K562 (cell line): ENCODE measurements around the gene ZNF581. TPM values are rescaled to one million over a fixed set of nuclear protein-coding genes. Genes with fewer than 3 reads are reported as not detected.

Experiments used
- CTBP1 ChIP-seq: fragments of 450-650 bp; IDR thresholded peaks from 2 replicates; pipeline ENCODE4 v1.6.1; 2016; ENCODE audit warnings: borderline replicate concordance
- LCOR ChIP-seq: sonication (generic); formaldehyde crosslinking; IDR thresholded peaks from 2 replicates; pipeline ENCODE4 v1.8.0; 2022; ENCODE audit warnings: mild to moderate bottlenecking, missing genetic modification reagents
- MAZ ChIP-seq, 2 experiments: fragments of 450-650 bp in 1 of 2; sonication (generic) in 1 of 2; formaldehyde crosslinking; IDR thresholded peaks in 1 of 2; conservative IDR thresholded peaks in 1 of 2; 2 replicates each; pipeline versions ENCODE4 v1.4.0 to v1.5.0; 2020; ENCODE audit warnings: mild to moderate bottlenecking in 1 of 2, missing genetic modification reagents in 1 of 2
- MYC ChIP-seq, 2 experiments: fragments of 250-450 bp in 1 of 2; sonication (Bioruptor Pico) in 1 of 2; IDR thresholded peaks; 2 replicates each; pipeline versions ENCODE4 v1.5.1 to v1.6.1; 2012 to 2021; ENCODE audit warnings: low read depth in 2 of 2, borderline replicate concordance in 1 of 2, improper control_type of control experiment in 1 of 2, low read length in 1 of 2, mild to moderate bottlenecking in 1 of 2, moderate library complexity in 1 of 2
- NCOA1 ChIP-seq: fragments of 450-650 bp; IDR thresholded peaks from 2 replicates; pipeline ENCODE4 v1.6.1; 2016; ENCODE audit warnings: low read depth
- NEUROD1 ChIP-seq: fragments of 150-350 bp; IDR thresholded peaks from 2 replicates; pipeline ENCODE4 v1.6.1; 2014; ENCODE audit warnings: borderline replicate concordance, low read length, low read depth; ENCODE audit not compliant: partially characterized antibody
- NFATC3 ChIP-seq: fragments of 450-650 bp; IDR thresholded peaks from 2 replicates; pipeline ENCODE4 v1.6.1; 2017; ENCODE audit warnings: mild to moderate bottlenecking
- PBX2 ChIP-seq, 2 experiments: IDR thresholded peaks in 1 of 2; conservative IDR thresholded peaks in 1 of 2; 2 replicates each; pipeline ENCODE4 v1.6.1; 2016; ENCODE audit warnings: low read depth in 2 of 2, mild to moderate bottlenecking in 1 of 2, missing compliant biosample characterization in 1 of 2, missing genetic modification characterization in 1 of 2, moderate library complexity in 1 of 2
- RBM25 ChIP-seq: fragments of 200-400 bp; formaldehyde crosslinking; IDR thresholded peaks from 2 replicates; pipeline ENCODE4 v1.6.1; 2018; ENCODE audit warnings: low read length, low read depth, moderate library complexity; ENCODE audit not compliant: severe bottlenecking
- RBM34 ChIP-seq: fragments of 200-400 bp; formaldehyde crosslinking; IDR thresholded peaks from 2 replicates; pipeline ENCODE4 v1.6.1; 2018; ENCODE audit warnings: low read length, borderline replicate concordance; ENCODE audit not compliant: insufficient read depth
- TAF9B ChIP-seq: fragments of 450-650 bp; IDR thresholded peaks from 2 replicates; pipeline ENCODE4 v1.6.1; 2018; ENCODE audit warnings: mild to moderate bottlenecking; ENCODE audit not compliant: partially characterized antibody
- TBL1XR1 ChIP-seq, 2 experiments: IDR thresholded peaks; 2 replicates each; pipeline ENCODE4 v1.6.1; 2012; ENCODE audit warnings: improper control_type of control experiment in 2 of 2, low read length in 2 of 2, mild to moderate bottlenecking in 1 of 2
- TFAP4 ChIP-seq: sonication (generic); formaldehyde crosslinking; IDR thresholded peaks from 2 replicates; pipeline ENCODE4 v1.8.0; 2022; ENCODE audit warnings: missing genetic modification reagents, mild to moderate bottlenecking, moderate library complexity, borderline replicate concordance
- XRCC4 ChIP-seq: IDR thresholded peaks from one replicate; pipeline ENCODE4 v1.6.1; 2011; ENCODE audit not compliant: insufficient read depth, insufficient read length; ENCODE audit errors: extremely low read depth
- YBX1 ChIP-seq: fragments of 450-650 bp; IDR thresholded peaks from 2 replicates; pipeline ENCODE4 v1.7.1; 2016; ENCODE audit warnings: mild to moderate bottlenecking
- ZBTB2 ChIP-seq: fragments of 450-650 bp; IDR thresholded peaks from 2 replicates; pipeline ENCODE4 v1.6.1; 2016; ENCODE audit warnings: antibody characterized with exemption
- ZC3H4 ChIP-seq: sonication (generic); formaldehyde crosslinking; IDR thresholded peaks from 2 replicates; pipeline ENCODE4 v1.9.0; 2021; ENCODE audit warnings: missing genetic modification reagents, borderline replicate concordance
- polyA plus RNA-seq, 8 experiments: library from polyadenylated mRNA; depleted of rRNA in 4 of 8; stranded (reverse) in 5 of 8; unstranded in 3 of 8; fragments of >200 nt; fragmentation: Nextera tagmentation in 2 of 8; fragmentation: Illumina TruSeq in 1 of 8; extraction: Ambion mirVana in 2 of 8; extraction: Trizol in 1 of 8; gene quantifications; 2 replicates each; pipeline versions ENCODE4 v1.2.1 to v1.2.3, GENCODE V29; 2011 to 2014; ENCODE audit warnings: inconsistent platforms in 1 of 8, missing spikeins in 1 of 8
- total RNA-seq, 7 experiments: library from RNA; depleted of rRNA in 6 of 7; stranded (reverse); fragments of >200 nt in 6 of 7; fragmentation: Illumina TruSeq in 2 of 7; extraction: Trizol in 2 of 7; gene quantifications; 2 replicates each; pipeline versions ENCODE4 v1.2.1 to v1.2.3, GENCODE V29; 2011 to 2021; ENCODE audit warnings: low replicate concordance in 1 of 7

The ZNF581 gene
- total and polyA plus RNA-seq, 9 of the 15 experiments (the other 6 are each of a cell fraction or from before 2014, with no cell fraction given) = 2.4 to 39.4 (median 15.4) TPM

- 0 out of 2 replicates have a peak, but pooled peaks have one; percentile 57 for TF ChIP-seq TFAP4 (CRISPR knock-in tag)
- TF ChIP-seq ZBTB2 = peak; percentile 97
- TF ChIP-seq RBM34 = no peak
- no peak for TF ChIP-seq NCOA1
- TF ChIP-seq ZC3H4 = no peak
- peak; percentile 39 to 75; a peak in 3 of 4 replicates for TF ChIP-seq MAZ (CRISPR knock-in tag; conservative IDR thresholded peaks at IDR 0.05 in 1 of 2, IDR thresholded peaks at IDR 0.05 in 1 of 2)
- TF ChIP-seq NEUROD1 = peak; percentile 20
- TF ChIP-seq NFATC3 = no peak
- TF ChIP-seq PBX2 (CRISPR knock-in tag; IDR thresholded peaks at IDR 0.05; ENCODE audit: low read depth) = no peak
- no peak for TF ChIP-seq PBX2 (tag; conservative IDR thresholded peaks at IDR 0.05; ENCODE audit: low read depth)
- TF ChIP-seq MYC (IDR thresholded peaks at IDR 0.05; ENCODE audit: low read depth, low read length) = peak; percentile 52
- TF ChIP-seq MYC (CRISPR knock-in tag; IDR thresholded peaks at IDR 0.05; ENCODE audit: borderline replicate concordance, low read depth) = no peak
- peak; percentile 84 for TF ChIP-seq TAF9B
- TF ChIP-seq CTBP1 = peak; percentile 33; the same call in 1 of the 2 replicates
- peak in 1 of 2 experiments; percentile 51; a peak in 1 of 4 replicates for TF ChIP-seq TBL1XR1 (IDR thresholded peaks at IDR 0.05; ENCODE audit: low read length in 2 of 2)
- TF ChIP-seq YBX1 = no peak
- TF ChIP-seq RBM25 = no peak
- TF ChIP-seq LCOR (CRISPR knock-in tag) = peak; percentile 67; the same call in 1 of the 2 replicates
- TF ChIP-seq XRCC4 = no peak
Observed at GRCh38 chr19:55624109-55625003, 19.1 kb upstream of the ZNF581 start, which contains the start of gene ZNF784 (continued).
